ENCODE data around the gene SLC6A5. TPM values are rescaled to one million over a fixed set of nuclear protein-coding genes. Genes with fewer than 3 reads are reported as not detected.

Gene SLC6A5
- total RNA-seq, 1 experiment from 2014 or later, result not detected

GRCh38 chr11:20563866-20564265 is 35.5 kb upstream of the SLC6A5 start:
- H3K18ac ChIP-seq (ENCODE audit: insufficient read length, low read depth, low read length), result no peak overlapping the region
- H4K5ac ChIP-seq (ENCODE audit: insufficient read length, low read depth, low read length), result no peak overlapping the region
- no peaks in the 10 kb centered on the region for H3K36me3 Mint-ChIP-seq (ENCODE audit: insufficient read depth in 1 of 3, low read depth in 3 of 3)
- H3K4me2 ChIP-seq (ENCODE audit: insufficient read depth, insufficient read length, low read length), result no peak overlapping the region
- no peaks in the 10 kb centered on the region for H3K4me1 ChIP-seq (ENCODE audit: insufficient read depth, low read length)
- no peak overlapping the region for H2BK120ac ChIP-seq (ENCODE audit: low read depth, low read length, poor library complexity, severe bottlenecking)
- no peak overlapping the region for H3K14ac ChIP-seq (ENCODE audit: insufficient read depth, low read length)
- H2BK15ac ChIP-seq (ENCODE audit: low read depth, low read length), result no peak overlapping the region
- no peak overlapping the region for H4K8ac ChIP-seq (replicated peaks; ENCODE audit: insufficient read length, low read depth, low read length)
- H3K4ac ChIP-seq (ENCODE audit: low read depth, low read length), result no peak overlapping the region
- H3K23me2 ChIP-seq (ENCODE audit: insufficient read length, low read depth, low read length, poor library complexity, severe bottlenecking), result no peaks in the 10 kb centered on the region
- H3K27ac Mint-ChIP-seq, result no peak overlapping the region
- no peak overlapping the region for H3K27ac ChIP-seq (ENCODE audit: insufficient read length, low read depth, low read length)
- no peak overlapping the region for H3K9ac ChIP-seq (ENCODE audit: extremely low read depth, insufficient read length, low read length)
- H3K27me3 Mint-ChIP-seq (ENCODE audit: low read depth), result peaks cover 5% of the 10 kb centered on the region
- TF ChIP-seq, protein P1, sequence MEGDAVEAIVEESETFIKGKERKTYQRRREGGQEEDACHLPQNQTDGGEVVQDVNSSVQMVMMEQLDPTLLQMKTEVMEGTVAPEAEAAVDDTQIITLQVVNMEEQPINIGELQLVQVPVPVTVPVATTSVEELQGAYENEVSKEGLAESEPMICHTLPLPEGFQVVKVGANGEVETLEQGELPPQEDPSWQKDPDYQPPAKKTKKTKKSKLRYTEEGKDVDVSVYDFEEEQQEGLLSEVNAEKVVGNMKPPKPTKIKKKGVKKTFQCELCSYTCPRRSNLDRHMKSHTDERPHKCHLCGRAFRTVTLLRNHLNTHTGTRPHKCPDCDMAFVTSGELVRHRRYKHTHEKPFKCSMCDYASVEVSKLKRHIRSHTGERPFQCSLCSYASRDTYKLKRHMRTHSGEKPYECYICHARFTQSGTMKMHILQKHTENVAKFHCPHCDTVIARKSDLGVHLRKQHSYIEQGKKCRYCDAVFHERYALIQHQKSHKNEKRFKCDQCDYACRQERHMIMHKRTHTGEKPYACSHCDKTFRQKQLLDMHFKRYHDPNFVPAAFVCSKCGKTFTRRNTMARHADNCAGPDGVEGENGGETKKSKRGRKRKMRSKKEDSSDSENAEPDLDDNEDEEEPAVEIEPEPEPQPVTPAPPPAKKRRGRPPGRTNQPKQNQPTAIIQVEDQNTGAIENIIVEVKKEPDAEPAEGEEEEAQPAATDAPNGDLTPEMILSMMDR (conservative IDR thresholded peaks at IDR 0.05), result no peak
- no peak overlapping the region for H4K91ac ChIP-seq (ENCODE audit: insufficient read length, low read depth, low read length)
- no peaks in the 10 kb centered on the region for H3K79me1 ChIP-seq (ENCODE audit: insufficient read depth, low read depth, low read length, poor library complexity, severe bottlenecking)
- no peaks in the 10 kb centered on the region for H4K20me1 ChIP-seq (ENCODE audit: control insufficient read depth, insufficient read depth, insufficient read length)
- H3K27me3 ChIP-seq (ENCODE audit: insufficient read depth, low read length), result no peaks in the 10 kb centered on the region
- DNase-seq, result no peak
- H2AK5ac ChIP-seq (ENCODE audit: insufficient read length, low read length), result no peak overlapping the region
- no peak overlapping the region for H3T11ph ChIP-seq (ENCODE audit: low read length)
- H3K4me1 Mint-ChIP-seq, result no peaks in the 10 kb centered on the region
- no peak overlapping the region for H3K23ac ChIP-seq (ENCODE audit: insufficient read length, low read depth, low read length)
- H2BK12ac ChIP-seq (ENCODE audit: insufficient read length, low read depth, low read length), result no peak overlapping the region
- no peaks in the 10 kb centered on the region for H3K9me3 Mint-ChIP-seq
- no peaks in the 10 kb centered on the region for H3K9me3 ChIP-seq (ENCODE audit: control insufficient read depth, low read depth, low read length)
- H2BK20ac ChIP-seq (ENCODE audit: low read depth, low read length, poor library complexity, severe bottlenecking), result no peak overlapping the region
- no peak overlapping the region for H3K56ac ChIP-seq (ENCODE audit: insufficient read length, low read depth, low read length)
- H2AFZ ChIP-seq (ENCODE audit: low read length), result no peak overlapping the region
- H2BK5ac ChIP-seq (ENCODE audit: insufficient read length, low read length), result no peak overlapping the region
- H3K4me3 Mint-ChIP-seq, result no peak overlapping the region
- H3K79me2 ChIP-seq (ENCODE audit: insufficient read depth, low read length), result no peaks in the 10 kb centered on the region

Measured in H9 (cell line).